ENCODE results near the gene GTSF1L.
A peak's percentile ranks its signal among the peaks of the same experiment; 100 is the strongest.

GTSF1L gene

GRCh38 chr20:43744966-43745730 is 18.3 kb upstream of the GTSF1L start:
- DNase-seq (ENCODE audit: low spot score), result no peak

GRCh38 chr20:43744151-43744611 is 17.4 kb upstream of the GTSF1L start:
- peak; percentile 12 for DNase-seq (ENCODE audit: low spot score)

GRCh38 chr20:43740642-43741041 is 13.8 kb upstream of the GTSF1L start:
- no peak for DNase-seq (ENCODE audit: low spot score)

- no peak for DNase-seq (ENCODE audit: low spot score)
These were observed 12.4 kb upstream of the GTSF1L start for GRCh38 chr20:43739148-43739749.

GRCh38 chr20:43737925-43738324 is 11.1 kb upstream of the GTSF1L start:
- no peak for DNase-seq (ENCODE audit: low spot score)

GRCh38 chr20:43736588-43737158 is 9.9 kb upstream of the GTSF1L start:
- peak; percentile 43 for DNase-seq (ENCODE audit: low spot score)

GRCh38 chr20:43731927-43732326 is 5.1 kb upstream of the GTSF1L start:
- no peak for DNase-seq (ENCODE audit: low spot score)

- DNase-seq (ENCODE audit: low spot score), result no peak
These were observed 4.7 kb upstream of the GTSF1L start for GRCh38 chr20:43731469-43731868.

GRCh38 chr20:43728686-43729255 is 2.0 kb upstream of the GTSF1L start:
- no peak for DNase-seq (ENCODE audit: low spot score)

- peak; percentile 58 for DNase-seq (ENCODE audit: low spot score)
These were observed 1.3 kb upstream of the GTSF1L start for GRCh38 chr20:43727980-43728590.

GRCh38 chr20:43726333-43726732 is 469 bp downstream of the GTSF1L start:
- no peak for DNase-seq (ENCODE audit: low spot score)

GRCh38 chr20:43725666-43726065 is 1.1 kb downstream of the GTSF1L start:
- DNase-seq (ENCODE audit: low spot score), result no peak

GRCh38 chr20:43724383-43724782 is 2.4 kb downstream of the GTSF1L start:
- DNase-seq (ENCODE audit: low spot score), result no peak

GRCh38 chr20:43723735-43724134 is 3.1 kb downstream of the GTSF1L start:
- no peak for DNase-seq (ENCODE audit: low spot score)

GRCh38 chr20:43723186-43723585 is 3.6 kb downstream of the GTSF1L start:
- no peak for DNase-seq (ENCODE audit: low spot score)

- peak; percentile 65 for DNase-seq (ENCODE audit: low spot score)
These were observed 4.7 kb downstream of the GTSF1L start for GRCh38 chr20:43722153-43722505.

- DNase-seq (ENCODE audit: low spot score), result no peak
These were observed 5.2 kb downstream of the GTSF1L start for GRCh38 chr20:43721429-43722152.

GRCh38 chr20:43721097-43721428 is 5.7 kb downstream of the GTSF1L start:
- DNase-seq (ENCODE audit: low spot score), result no peak

GRCh38 chr20:43720007-43720406 is 6.8 kb downstream of the GTSF1L start:
- DNase-seq (ENCODE audit: low spot score), result no peak

GRCh38 chr20:43717616-43717995 is 9.2 kb downstream of the GTSF1L start:
- no peak for DNase-seq (ENCODE audit: low spot score)

GRCh38 chr20:43716757-43717615 is 9.8 kb downstream of the GTSF1L start:
- DNase-seq (ENCODE audit: low spot score), result no peak
